HG03025 (cell line): ENCODE data around the gene SAMSN1.

Experiments
- ATAC-seq: cut with Tn5 transposase; IDR thresholded peaks from one replicate; pipeline ENCODE4 v1.9.1; 2021; ENCODE audit warnings: mild to moderate bottlenecking, moderate library complexity; ENCODE audit not compliant: unreplicated experiment, low FRiP score

The SAMSN1 gene

DNA sequence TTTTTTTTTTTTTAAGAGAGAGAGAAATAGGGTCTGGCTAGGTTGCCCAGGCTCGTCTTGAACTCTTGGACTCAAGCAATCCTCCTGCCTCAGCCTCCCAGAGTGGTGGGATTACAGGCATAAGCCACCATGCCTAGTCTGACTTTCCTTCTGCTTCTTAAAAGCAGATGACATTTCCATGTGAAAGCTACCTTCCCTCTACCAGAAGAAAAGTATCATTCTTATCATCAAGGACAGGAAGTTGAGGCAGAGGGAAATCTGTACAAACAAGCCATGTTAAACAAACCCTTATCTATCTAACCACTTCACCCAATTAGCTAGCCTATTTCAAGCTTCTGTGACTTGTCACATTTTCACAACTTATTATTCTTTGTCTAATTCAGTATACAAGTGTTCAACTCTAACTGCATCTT lies 54.8 kb downstream of the SAMSN1 start:
- no peak for ATAC-seq

DNA sequence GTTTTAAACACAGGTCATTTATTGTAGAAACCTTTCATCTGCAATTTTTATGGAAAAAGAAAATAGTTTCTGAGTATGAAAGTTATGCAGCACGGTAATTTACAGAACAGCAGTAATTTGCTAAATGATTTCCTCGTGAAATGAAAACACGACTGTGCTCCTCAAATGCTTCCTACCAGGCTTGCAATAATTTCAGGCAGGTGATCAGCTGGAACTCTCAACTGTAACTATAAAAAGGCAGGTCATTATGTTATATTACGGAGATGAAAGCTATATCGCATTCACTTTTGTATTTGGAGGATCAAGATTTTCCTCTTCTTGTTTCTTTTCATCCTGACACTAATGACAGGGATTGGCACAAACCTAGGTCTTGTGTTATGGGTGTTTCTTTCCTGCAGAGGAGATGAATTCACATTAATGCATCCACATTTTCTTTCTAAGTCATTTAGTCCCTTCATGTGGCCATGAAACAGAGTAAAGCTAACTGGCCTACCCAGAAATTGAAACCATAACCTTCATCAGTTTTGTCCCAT lies 57.4 kb downstream of the SAMSN1 start:
- no peak for ATAC-seq

DNA sequence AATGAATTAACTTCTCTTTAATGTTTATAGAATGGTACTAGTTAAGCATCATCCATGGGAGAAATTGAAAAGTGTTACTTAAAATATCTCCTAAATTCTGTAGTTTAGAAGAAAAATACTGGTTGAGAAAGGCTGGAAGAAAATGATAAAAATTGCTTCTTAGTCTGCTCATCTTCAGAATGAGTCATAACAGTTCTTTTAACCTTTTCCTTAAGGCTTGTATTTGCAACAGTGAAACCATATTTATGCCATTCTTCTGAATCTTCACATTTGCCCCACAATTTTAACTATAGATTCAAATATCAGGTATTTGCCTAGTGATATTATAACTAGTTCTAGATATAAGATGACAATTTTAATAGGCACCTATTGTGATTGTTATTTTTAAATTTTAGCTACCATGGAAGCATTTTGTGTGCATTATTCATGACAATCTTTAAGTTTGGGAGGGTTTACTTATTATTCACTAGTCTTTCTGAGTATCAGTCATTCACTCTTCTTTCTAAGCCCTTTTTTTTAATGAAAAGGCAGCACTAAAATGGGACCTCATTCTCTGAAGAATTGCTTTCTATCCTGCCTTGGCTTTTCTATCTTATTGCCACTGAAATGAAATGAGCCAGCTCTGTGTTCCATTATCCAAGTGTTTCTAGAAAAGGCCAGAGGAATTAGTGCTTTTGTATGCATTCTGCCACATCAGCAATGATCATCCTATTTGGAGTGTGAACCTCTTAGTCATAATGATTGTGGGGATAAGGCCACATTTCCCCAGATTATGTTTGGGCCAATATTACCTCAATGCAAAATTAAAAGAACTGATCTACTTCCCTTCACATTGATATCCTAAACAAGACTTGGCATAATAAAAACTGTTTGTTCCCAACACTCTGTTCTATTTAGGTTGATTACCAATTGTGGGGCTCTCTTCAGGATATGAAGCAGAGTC lies 58.4 kb downstream of the SAMSN1 start:
- ATAC-seq, result no peak

DNA sequence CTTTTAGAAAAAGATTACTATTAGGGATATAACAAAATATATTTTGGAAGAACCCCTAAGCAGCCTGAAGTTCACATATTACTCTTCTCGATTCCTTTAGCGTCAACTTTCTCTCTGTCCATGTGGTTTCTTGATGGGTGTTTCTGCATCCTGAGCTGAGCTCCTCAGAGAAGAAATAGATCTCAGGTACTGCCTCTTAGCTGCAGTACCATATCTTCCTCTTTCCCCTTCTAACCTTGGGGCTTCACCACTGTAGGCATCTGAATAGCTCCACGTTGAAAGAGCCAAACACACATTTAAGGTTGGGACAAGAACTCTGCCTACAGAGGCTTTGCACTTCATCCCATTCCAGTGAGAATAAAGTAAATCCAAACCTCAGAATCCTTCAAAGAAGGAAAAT lies 59.2 kb downstream of the SAMSN1 start:
- ATAC-seq, result no peak

DNA sequence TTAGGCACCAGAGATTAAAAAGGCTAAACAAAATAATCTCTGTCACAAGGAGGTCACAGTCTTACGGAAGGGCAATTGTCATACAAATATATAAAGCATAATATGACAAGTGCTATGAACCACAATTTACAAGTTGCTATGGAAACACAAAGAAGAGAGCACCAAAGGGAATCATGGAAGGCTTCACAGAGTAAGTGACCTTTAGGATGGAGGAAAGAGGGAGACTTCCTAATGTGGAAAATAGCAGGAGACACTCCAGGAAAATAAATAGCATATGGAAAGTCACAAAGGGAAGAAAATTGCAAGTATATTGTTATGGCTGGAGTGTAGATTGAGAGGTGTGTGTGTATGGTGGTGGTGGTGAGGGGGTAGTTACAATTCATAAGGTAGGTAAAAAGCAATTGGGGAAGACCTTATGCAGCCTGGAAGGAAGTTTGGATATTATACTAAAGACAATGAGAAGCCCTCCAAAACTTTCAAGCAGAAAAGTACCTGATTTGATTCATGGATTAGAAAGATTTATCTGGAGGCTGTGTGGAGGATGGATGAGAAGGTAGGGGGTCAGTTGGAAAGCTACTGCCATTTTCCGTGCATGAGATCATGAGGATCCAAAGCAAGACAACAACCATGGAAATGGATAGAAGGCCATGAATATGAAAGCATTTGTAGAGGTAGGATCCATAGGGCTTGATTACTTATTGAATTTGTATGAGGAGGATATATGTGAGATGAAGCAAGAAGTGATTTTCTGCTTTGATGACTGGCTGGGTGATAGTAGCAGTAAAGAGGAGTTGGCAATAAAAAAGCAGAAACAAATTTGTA lies 61.7 kb downstream of the SAMSN1 start:
- no peak for ATAC-seq

DNA sequence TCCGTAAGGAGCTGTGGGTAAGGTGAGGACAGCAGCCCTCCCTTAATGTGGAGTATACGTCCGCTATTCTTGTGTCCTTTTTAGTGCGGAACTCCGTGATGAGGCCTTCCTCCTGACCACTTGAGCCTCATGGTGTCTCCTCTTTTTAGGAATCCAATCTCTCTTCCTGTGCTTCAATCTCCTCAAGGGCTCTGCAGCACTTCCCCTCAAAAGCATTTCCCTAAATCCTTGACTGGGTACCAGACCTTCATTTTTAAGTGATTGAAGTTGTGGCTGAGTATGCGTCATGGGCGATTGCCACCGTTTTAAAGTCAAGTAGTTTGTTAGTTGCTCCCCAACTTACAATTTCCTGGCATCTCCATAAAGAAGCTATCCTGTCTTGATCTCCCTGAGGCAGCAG lies 62.8 kb downstream of the SAMSN1 start:
- ATAC-seq, result no peak

DNA sequence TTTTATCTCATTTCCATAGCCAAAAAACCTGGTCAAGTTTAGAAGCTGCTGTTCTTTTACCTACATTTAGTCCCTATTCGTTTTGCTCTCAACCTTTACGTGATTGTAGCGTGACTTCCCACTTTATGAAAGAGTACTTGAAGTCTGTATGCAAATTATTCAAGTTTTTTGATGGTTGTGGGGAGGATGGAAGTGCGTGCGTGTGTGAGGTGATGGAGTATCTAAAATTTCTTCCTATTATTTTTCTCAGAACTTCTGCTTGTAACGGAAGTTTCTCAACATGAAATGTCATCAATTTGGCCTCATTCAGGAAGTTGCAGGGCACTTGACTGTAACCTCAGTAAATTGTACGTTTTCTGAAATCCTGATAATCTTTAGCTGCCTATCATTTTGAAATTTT lies 64.0 kb downstream of the SAMSN1 start:
- no peak for ATAC-seq

DNA sequence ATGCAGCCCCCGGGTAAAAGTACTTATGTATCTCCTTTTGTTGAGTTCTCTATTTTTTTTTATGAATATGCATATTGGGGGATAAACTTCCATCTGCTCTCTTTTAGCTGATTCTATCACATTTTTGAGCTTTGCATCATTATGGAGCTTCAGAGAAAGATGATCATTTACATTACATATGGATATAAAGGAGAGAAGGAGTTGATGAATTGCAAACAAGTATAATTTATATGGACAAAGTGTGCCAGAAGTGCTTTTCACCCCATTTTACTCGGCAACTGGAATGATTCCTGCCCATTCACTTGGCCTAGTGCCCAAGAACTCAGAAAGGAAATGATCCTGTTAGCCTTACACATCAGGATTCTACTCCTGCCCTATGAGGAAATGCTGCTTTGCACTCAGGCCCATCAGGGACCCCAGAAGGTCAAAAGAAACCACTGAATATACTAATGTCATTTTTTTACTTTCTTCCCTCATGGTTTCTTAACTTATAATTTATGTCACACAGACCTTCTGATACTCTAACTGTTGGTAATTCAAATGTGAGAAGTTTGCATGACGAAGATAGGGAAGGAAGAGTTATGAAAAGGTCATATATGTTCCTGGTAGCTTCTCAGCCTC lies 65.6 kb downstream of the SAMSN1 start:
- no peak for ATAC-seq

DNA sequence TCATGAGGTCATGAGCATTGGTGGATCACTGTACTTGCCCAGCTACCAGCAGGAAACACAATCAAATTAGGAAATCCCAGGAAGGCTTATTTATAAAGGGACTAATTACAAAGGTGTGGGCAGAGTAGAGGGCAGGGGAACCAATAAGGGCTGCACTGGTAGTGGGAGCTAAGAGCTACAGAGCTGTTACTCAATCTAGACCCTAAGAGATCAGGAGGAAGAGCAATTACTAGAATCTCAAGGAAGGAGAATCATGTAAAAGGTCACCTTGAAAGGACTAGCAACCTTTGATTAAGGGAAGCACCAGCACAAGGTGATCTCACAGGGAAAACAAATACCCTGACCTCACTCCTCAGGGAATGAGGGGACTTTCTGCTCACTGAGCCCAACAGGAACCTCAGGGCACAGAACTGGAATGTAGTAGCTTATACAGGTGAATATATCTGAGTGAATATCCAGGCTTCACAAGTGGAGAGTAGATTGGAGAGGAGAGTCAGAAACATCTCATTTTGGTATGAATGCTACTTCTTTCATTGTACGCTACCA lies 66.8 kb downstream of the SAMSN1 start:
- no peak for ATAC-seq

DNA sequence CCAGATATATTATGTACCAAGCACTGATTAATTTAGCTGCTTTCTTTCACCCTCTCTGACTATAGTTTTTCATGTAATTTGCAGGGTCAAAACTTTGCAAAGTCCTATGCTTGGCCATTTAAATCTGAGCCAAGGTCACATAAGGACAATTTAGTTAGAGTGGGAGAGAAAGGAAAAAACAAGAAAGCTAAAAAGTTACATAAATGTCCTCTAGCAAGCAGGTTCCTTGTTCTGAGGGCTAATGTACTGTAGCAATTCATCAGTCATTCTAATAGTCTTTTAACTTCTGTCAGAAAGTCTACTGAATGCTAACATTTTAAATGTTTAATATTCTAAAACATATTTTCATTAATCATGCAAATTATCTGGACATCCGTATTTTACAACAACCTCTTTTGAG lies 68.3 kb downstream of the SAMSN1 start:
- no peak for ATAC-seq

DNA sequence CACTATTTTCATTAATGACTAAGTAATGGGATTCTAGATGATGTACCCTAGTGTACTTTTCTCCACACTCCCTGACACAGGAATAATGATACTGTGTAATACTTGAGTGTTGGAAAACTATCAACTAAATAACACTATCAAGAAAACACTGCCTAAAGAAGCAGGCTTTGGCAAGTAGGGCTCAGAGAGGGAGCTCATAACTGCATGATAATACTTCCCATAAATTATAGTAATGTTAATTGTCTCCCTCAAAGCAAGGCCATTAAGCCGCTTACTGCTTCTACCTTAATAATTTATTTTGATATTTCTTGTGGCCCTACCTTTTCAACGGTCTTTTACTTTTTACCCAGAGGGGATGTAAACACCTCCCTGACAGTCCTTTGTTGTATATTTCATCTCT lies 69.0 kb downstream of the SAMSN1 start:
- no peak for ATAC-seq

DNA sequence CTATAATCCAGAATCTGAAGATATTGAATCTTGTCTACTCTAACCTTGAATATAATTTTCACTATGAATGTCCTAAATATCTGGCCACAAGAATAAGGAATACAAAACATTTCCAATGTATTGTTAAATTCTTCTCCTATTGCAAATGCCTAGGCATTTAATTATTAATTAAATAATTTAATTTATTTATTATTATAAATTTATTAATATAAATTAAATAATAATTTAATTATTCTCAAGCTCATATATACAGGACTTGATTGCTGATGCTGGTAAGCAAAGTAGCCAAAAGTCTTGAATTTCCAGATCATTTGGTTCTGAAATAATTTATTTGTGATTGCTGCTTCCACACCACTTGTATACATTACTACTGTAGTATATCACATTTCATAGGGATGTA lies 71.1 kb downstream of the SAMSN1 start:
- no peak for ATAC-seq

DNA sequence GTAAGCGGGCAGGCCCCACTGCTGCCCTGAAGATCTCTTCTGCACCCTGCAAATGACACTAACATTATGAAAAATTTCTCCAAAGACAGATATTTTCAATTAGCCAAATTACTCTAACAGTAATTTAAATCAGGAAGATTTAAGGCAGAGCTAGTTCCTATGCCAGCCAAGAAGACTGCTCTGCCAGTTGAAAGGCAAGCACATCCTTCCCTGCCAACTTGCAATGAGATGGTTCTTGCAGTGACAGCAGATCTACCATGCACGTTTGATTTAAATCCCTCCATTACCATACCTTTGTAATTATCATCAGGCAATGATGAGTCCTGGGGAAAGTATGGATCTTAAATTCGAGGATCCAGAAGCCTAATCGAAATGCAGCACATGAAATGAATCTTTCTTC lies 76.5 kb downstream of the SAMSN1 start:
- ATAC-seq, result no peak

DNA sequence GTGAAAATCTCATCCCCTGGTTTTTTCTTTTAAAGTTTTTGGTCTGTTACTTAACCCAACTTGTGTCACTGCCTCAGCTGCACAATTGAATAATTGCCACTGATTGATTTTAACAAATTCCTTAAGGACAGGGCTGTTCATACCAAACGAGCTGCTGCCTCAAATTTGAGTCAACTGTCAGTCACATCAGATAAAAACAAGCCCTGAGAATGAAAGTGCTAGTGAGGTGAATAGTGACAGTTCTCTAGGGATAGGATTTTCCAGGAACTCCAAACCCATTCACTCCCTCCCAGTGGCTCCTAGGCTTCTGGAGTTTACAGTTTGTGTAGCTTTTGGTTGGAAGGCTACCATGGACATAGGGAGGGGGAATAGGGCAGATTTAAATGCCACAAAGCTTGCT lies 79.4 kb downstream of the SAMSN1 start:
- no peak for ATAC-seq

DNA sequence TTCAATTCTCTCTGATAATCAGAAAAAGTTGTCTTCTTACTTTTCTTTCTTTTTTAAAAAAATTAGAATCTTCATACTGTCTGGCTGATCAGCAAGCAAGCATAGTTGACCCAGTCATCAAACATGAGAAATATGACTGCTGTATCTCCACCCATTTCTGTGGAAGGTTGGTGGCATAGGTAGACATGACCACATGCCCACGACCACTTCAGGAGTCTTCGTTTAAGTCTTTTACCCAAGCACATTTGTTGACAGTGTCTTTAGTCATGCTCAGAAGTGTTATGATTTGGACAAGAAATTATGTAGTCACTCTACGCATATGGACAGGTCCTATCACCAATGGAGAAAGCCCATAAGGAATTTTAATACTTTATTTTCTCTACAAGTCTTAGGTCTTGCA lies 88.4 kb downstream of the SAMSN1 start:
- no peak for ATAC-seq

DNA sequence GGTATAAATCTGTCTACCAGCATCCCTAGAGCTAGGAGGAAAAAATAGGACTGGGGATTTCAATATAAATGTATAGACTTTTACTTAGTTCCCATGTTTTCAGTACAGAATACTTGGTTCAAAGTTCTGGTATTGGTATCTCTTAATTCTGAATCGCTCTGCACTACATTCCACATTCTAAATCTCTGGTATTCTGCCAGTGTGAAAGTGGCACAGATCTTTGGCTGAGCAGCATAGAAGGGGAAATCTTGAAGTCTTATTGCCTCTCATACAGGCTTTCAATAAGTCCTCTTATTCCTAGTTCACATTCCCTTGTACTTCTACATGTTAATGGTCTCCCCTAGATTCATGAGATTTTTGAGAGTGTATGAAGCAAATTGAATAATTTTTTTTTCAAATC lies 89.2 kb downstream of the SAMSN1 start:
- ATAC-seq, result no peak

DNA sequence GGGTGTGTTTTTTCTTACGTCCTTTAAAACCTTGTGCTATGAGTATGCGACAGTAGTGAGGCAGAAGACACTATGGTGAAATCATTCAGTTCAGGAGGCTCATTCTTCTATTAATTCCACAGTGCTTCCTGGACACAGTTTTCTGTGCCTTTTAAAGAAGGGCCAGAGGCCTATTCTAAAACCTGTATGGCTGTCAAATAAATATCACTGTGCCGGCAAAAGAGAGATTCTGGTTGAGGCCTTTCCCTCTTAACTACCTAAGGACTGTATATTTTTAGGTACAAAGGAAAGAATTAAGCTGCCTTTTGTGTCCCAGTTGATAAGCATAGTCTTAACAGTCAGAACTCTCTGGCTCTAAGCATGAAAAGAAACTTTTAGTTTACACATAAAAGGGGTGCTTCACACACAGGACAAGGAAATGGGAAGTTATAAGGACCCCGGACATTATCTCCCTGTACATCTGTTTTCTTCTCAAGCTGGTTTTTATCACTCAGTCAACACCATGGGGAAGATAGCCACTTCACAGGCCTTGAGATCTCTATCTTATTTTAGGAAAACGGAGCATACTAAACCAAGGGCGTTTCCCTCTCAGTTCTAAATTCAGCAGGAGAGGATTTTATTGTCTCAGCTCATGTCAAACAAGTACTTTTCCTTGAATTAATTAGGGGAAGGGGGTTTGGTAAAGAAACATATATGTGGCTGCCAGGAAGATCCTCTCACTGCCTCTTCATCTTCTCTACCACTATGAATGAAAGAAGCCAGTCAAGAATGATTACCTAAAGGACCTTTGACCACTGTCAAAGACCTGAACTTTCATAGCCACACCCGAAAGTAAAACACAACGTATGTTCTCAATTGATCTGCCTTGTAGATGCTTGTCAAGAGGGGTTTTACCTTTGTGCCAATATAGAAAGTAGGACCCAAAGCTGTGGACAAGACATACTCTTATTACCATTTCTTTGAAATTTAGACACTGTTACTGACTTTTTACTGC lies 91.8 kb downstream of the SAMSN1 start:
- ATAC-seq, result peak; percentile 63

DNA sequence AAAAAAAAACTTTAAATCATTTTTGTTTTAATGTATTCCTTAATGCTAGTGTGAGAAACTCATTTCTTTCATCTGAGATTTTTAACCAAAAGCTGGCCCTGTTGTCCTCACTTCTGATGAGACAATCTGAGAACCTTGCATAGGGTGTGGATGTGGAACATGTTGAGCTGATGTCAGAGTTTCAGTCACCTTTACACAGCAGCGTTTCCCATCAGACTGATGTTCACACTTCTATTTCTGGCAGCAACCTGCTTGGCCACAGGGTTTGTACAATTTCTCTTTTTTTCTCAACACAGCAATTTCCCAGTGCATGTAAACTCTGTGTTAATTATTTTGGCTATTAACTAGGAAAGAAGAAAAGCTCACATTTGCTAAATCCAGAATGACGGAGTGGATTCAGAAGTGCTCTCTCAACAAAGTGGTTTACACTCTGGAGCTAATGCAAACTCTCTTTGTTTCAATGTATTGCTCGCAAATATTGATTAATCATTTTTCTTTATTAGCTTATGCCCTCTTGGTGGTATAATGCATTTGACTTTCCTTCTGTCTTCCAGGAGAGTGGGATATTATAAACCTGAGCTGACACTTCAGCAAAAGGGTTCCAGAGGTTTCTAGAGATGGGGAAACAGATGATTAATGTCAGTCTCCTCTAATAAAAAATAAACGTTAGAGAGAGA lies 92.6 kb downstream of the SAMSN1 start:
- ATAC-seq, result peak; percentile 89

DNA sequence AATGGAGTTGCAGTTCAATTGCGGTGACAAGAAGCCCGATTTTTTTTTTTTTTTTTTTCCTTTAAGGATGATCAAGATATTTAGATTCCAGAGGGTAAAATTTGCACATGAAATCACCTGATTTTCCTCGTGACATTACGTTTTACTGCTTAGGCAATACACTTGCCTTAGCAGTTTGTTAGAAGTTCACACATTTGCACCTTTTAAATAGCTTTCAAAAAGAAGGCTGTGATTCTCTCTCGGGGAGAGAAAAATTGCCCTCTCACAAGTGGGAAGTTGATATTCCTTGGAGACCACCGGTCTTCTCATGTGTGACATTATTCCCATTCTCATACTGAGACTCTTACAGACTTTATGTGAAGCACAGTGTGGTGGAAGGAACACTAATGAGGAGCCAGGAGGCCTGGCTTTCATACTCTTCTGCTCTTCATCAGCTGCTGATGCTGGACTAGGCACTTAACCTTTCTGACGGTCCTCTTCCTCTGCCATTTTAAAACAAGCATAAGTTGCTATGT lies 93.3 kb downstream of the SAMSN1 start:
- ATAC-seq, result peak; percentile 6
